HUES6 (cell line): ENCODE results near the gene PHKA1.
"Not testable (repeated sequence)": the region's sequence is repeated elsewhere in the genome, so short reads cannot be mapped to it uniquely, and the experiment has no call there.

Experiments used
- H3K27ac ChIP-seq: 2 replicates; pipeline ENCODE4 v1.7.0; 2013; ENCODE audit warnings: low read depth, mild to moderate bottlenecking, low read length, inconsistent platforms
- H3K27me3 ChIP-seq: 2 replicates; pipeline ENCODE4 v1.6.1; 2013; ENCODE audit warnings: low read length; ENCODE audit not compliant: control insufficient read depth, insufficient read depth
- H3K36me3 ChIP-seq: 2 replicates; pipeline ENCODE4 v1.6.1; 2013; ENCODE audit warnings: low read length; ENCODE audit not compliant: control insufficient read depth, insufficient read depth
- H3K4me1 ChIP-seq: 2 replicates; pipeline ENCODE4 v1.6.1; 2013; ENCODE audit warnings: low read length; ENCODE audit not compliant: control insufficient read depth, insufficient read depth
- H3K4me3 ChIP-seq: 2 replicates; pipeline ENCODE4 v1.5.1; 2013; ENCODE audit warnings: low read depth, low read length
- H3K9ac ChIP-seq: one replicate; pipeline ENCODE4 v1.6.1; 2013; ENCODE audit warnings: mild to moderate bottlenecking, low read length
- H3K9me3 ChIP-seq: 2 replicates; pipeline ENCODE4 v1.6.1; 2013; ENCODE audit warnings: low read depth, low read length; ENCODE audit not compliant: control insufficient read depth, insufficient read depth

PHKA1 gene

GRCh38 chrX:72712094-72712755 is 1.9 kb downstream of the PHKA1 start:
- H3K27ac ChIP-seq: no peak overlapping the region
- H3K9ac ChIP-seq: no peak overlapping the region
- H3K4me3 ChIP-seq: peak overlapping the region; percentile 67; the same call in 1 of the 2 replicates

GRCh38 chrX:72705814-72706213 is 8.3 kb downstream of the PHKA1 start:
- Histone ChIP-seq H3K9me3 (peaks cover 18% of the 10 kb centered on the region), H3K4me3 (no peak overlapping the region), H3K9ac (no peak overlapping the region), H3K27ac (no peak overlapping the region), H3K36me3 (peaks cover 10% of the 10 kb centered on the region), H3K27me3 (no peaks in the 10 kb centered on the region), H3K4me1 (peaks cover 5% of the 10 kb centered on the region; the same call in 1 of the 2 replicates)

More at GRCh38 chrX:72712094-72712755, 1.9 kb downstream of the PHKA1 start:
- Histone ChIP-seq H3K4me1 (peaks cover 6% of the 10 kb centered on the region; the same call in 1 of the 2 replicates), H3K9me3 (no peaks in the 10 kb centered on the region; the same call in 1 of the 2 replicates), H3K27me3 (no peaks in the 10 kb centered on the region; the same call in 1 of the 2 replicates), H3K36me3 (no peaks in the 10 kb centered on the region)

GRCh38 chrX:72705111-72705510 is 9.0 kb downstream of the PHKA1 start:
- H3K4me1 ChIP-seq: peaks cover 5% of the 10 kb centered on the region; the same call in 1 of the 2 replicates
- peaks cover 10% of the 10 kb centered on the region for H3K36me3 ChIP-seq
- no peak overlapping the region for H3K4me3 ChIP-seq
- H3K27me3 ChIP-seq: no peaks in the 10 kb centered on the region
- peaks cover 24% of the 10 kb centered on the region for H3K9me3 ChIP-seq
- no peak overlapping the region for H3K9ac ChIP-seq
- H3K27ac ChIP-seq: no peak overlapping the region

GRCh38 chrX:72694170-72694569 is 19.9 kb downstream of the PHKA1 start:
- Histone ChIP-seq H3K36me3 (0 out of 2 replicates have a peak, but pooled peaks cover 3% of the 10 kb centered on the region), H3K27ac (no peak overlapping the region), H3K4me1 (no peaks in the 10 kb centered on the region; the same call in 1 of the 2 replicates), H3K27me3 (no peaks in the 10 kb centered on the region), H3K4me3 (no peak overlapping the region), H3K9me3 (no peaks in the 10 kb centered on the region; the same call in 1 of the 2 replicates), H3K9ac (no peak overlapping the region)

GRCh38 chrX:72693477-72693876 is 20.6 kb downstream of the PHKA1 start:
- H3K4me3 ChIP-seq: no peak overlapping the region
- H3K36me3 ChIP-seq: 0 out of 2 replicates have a peak, but pooled peaks cover 3% of the 10 kb centered on the region
- H3K9me3 ChIP-seq: no peaks in the 10 kb centered on the region; the same call in 1 of the 2 replicates
- no peak overlapping the region for H3K27ac ChIP-seq
- H3K9ac ChIP-seq: no peak overlapping the region
- no peaks in the 10 kb centered on the region for H3K27me3 ChIP-seq
- no peaks in the 10 kb centered on the region; the same call in 1 of the 2 replicates for H3K4me1 ChIP-seq

- H3K27me3 ChIP-seq: no peaks in the 10 kb centered on the region
- H3K9me3 ChIP-seq: peaks cover 8% of the 10 kb centered on the region; the same call in 1 of the 2 replicates
- peaks cover 16% of the 10 kb centered on the region for H3K36me3 ChIP-seq
- no peak overlapping the region for H3K4me3 ChIP-seq
- no peak overlapping the region for H3K9ac ChIP-seq
- no peak overlapping the region for H3K27ac ChIP-seq
- no peaks in the 10 kb centered on the region for H3K4me1 ChIP-seq
Measured at GRCh38 chrX:72687396-72687795, 26.7 kb downstream of the PHKA1 start.

GRCh38 chrX:72685810-72686456 is 28.2 kb downstream of the PHKA1 start:
- Histone ChIP-seq H3K36me3 (peaks cover 12% of the 10 kb centered on the region), H3K4me1 (no peaks in the 10 kb centered on the region), H3K9ac (no peak overlapping the region), H3K27ac (no peak overlapping the region), H3K27me3 (no peaks in the 10 kb centered on the region), H3K4me3 (no peak overlapping the region), H3K9me3 (peaks cover 8% of the 10 kb centered on the region; the same call in 1 of the 2 replicates)

- H3K27ac ChIP-seq: no peak overlapping the region
- H3K36me3 ChIP-seq: peaks cover 12% of the 10 kb centered on the region
- H3K9ac ChIP-seq: no peak overlapping the region
- no peaks in the 10 kb centered on the region for H3K4me1 ChIP-seq
- H3K9me3 ChIP-seq: peaks cover 8% of the 10 kb centered on the region; the same call in 1 of the 2 replicates
- H3K27me3 ChIP-seq: no peaks in the 10 kb centered on the region
- H3K4me3 ChIP-seq: no peak overlapping the region
Measured at GRCh38 chrX:72685018-72685417, 29.1 kb downstream of the PHKA1 start.

GRCh38 chrX:72683631-72684030 is 30.5 kb downstream of the PHKA1 start:
- no peak overlapping the region for H3K27ac ChIP-seq
- H3K27me3 ChIP-seq: no peaks in the 10 kb centered on the region
- peaks cover 8% of the 10 kb centered on the region; the same call in 1 of the 2 replicates for H3K9me3 ChIP-seq
- H3K9ac ChIP-seq: no peak overlapping the region
- H3K36me3 ChIP-seq: peaks cover 12% of the 10 kb centered on the region
- no peak overlapping the region for H3K4me3 ChIP-seq
- no peaks in the 10 kb centered on the region for H3K4me1 ChIP-seq

GRCh38 chrX:72676465-72676864 is 37.6 kb downstream of the PHKA1 start:
- Histone ChIP-seq H3K27ac (no peak overlapping the region), H3K27me3 (no peaks in the 10 kb centered on the region), H3K4me3 (no peak overlapping the region), H3K36me3 (peaks cover 2% of the 10 kb centered on the region), H3K9me3 (peaks cover 8% of the 10 kb centered on the region; the same call in 1 of the 2 replicates), H3K4me1 (no peaks in the 10 kb centered on the region), H3K9ac (no peak overlapping the region)

GRCh38 chrX:72673951-72674350 is 40.2 kb downstream of the PHKA1 start:
- H3K27me3 ChIP-seq, H3K9me3 ChIP-seq, H3K36me3 ChIP-seq, H3K4me3 ChIP-seq, H3K27ac ChIP-seq, H3K9ac ChIP-seq, H3K4me1 ChIP-seq: not testable (repeated sequence)
